ENCODE data around the gene ANKRD11.

ANKRD11 gene

DNA sequence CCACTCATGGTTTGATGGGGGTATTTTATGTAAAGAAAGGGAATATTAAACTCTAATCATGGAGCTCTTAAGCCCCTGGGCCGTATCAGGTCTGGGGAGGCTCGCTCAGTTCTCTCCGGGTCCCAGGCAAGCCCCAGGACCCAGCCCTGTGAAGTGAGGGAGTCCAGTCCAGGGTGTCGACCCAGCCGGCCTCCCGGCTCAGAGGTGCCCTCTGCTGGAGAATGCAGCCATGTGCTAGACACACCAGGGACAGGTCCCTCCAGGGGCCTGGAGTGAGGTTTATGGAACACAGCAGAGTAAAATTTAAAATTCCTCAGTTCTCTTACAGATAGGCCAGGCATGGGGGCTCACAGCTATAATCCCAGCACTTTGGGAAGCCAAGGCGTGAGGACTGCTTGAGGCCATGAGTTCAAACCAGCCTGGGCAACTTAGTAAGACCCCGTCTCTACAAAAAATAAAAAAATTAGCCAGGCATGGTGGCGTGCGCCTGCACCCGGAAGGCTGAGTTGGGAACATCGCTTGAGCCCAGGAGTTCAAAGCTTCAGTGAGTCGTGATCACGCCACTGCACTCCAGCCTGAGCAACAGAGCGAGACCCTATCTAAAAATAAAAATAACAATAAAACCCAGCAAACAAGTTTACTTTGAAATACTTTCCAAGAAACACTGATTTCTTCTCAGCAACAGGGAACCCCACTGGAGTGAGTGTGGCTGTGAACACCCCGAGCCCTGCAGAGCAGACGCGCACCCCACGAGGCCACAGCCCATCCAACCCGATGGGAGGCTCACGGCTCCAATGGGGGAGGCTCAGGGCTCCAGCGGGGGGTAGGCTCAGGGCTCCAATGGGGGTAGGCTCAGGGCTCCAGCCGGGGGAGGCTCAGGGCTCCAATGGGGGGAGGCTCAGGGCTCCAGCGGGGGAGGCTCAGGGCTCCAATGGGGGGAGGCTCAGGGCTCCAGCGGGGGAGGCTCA, 200.6 kb downstream of the ANKRD11 start:
- H3K27me3 ChIP-seq (ENCODE audit: control insufficient read depth in 1 of 2, insufficient read depth in 2 of 2, low read length in 2 of 2), result no peaks in the 10 kb centered on the region
- H3K9me3 ChIP-seq (ENCODE audit: low read length), result no peaks in the 10 kb centered on the region
- H3K36me3 ChIP-seq (ENCODE audit: insufficient read depth, low read length), result peaks cover 33% of the 10 kb centered on the region
- H3K9ac ChIP-seq (ENCODE audit: low read length), result no peak overlapping the region
- no peak overlapping the region for H3K27ac ChIP-seq (ENCODE audit: low read depth, low read length)
- H3K4me1 ChIP-seq (ENCODE audit: insufficient read depth, low read length), result peaks cover 10% of the 10 kb centered on the region
- no peak overlapping the region for H3K4me3 ChIP-seq (ENCODE audit: low read depth in 1 of 2, low read length in 2 of 2)

DNA sequence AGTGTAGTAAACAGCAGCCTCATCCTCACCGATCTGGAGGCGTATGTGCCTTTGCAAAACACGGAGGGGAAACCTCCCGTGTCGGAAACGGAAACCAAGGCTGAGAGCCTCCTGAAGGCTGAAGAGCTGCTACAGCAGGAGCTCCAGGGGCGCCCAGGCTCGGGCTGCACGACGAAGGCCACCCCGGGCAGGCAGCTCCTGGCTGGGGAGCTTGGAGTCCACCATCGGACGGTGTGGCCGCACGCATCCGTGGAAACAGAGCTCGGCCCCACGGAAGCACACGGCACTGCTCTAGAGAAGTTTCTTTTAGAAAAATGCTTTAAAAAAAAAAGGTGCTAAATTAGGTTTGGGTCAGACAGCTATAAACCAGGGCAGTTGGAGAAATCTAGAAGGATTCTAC, 201.4 kb downstream of the ANKRD11 start:
- Histone ChIP-seq H3K27ac (ENCODE audit: low read depth, low read length) (no peak overlapping the region), H3K36me3 (ENCODE audit: insufficient read depth, low read length) (peaks cover 40% of the 10 kb centered on the region), H3K27me3 (ENCODE audit: control insufficient read depth in 1 of 2, insufficient read depth in 2 of 2, low read length in 2 of 2) (no peaks in the 10 kb centered on the region), H3K9me3 (ENCODE audit: low read length) (no peaks in the 10 kb centered on the region), H3K9ac (ENCODE audit: low read length) (no peak overlapping the region), H3K4me1 (ENCODE audit: insufficient read depth, low read length) (peaks cover 3% of the 10 kb centered on the region), H3K4me3 (ENCODE audit: low read depth in 1 of 2, low read length in 2 of 2) (no peak overlapping the region)

DNA sequence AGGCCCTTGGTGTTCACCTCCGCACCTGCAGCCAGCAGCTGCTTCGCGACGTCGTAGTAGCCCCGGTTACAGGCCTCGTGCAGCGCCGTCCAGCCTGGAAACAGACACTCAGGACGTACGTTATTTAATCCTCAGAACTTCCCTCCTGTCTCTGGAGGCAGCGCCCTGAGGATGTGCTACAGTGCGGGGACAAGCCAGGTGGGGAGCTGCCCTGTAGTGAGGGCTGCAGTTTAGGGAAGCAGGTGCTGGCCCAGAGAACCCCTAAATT, 201.8 kb downstream of the ANKRD11 start:
- Histone ChIP-seq H3K27ac (ENCODE audit: low read depth, low read length) (no peak overlapping the region), H3K9me3 (ENCODE audit: low read length) (no peaks in the 10 kb centered on the region), H3K36me3 (ENCODE audit: insufficient read depth, low read length) (peaks cover 40% of the 10 kb centered on the region), H3K4me1 (ENCODE audit: insufficient read depth, low read length) (no peaks in the 10 kb centered on the region), H3K9ac (ENCODE audit: low read length) (no peak overlapping the region), H3K4me3 (ENCODE audit: low read depth in 1 of 2, low read length in 2 of 2) (no peak overlapping the region), H3K27me3 (ENCODE audit: control insufficient read depth in 1 of 2, insufficient read depth in 2 of 2, low read length in 2 of 2) (no peaks in the 10 kb centered on the region)

DNA sequence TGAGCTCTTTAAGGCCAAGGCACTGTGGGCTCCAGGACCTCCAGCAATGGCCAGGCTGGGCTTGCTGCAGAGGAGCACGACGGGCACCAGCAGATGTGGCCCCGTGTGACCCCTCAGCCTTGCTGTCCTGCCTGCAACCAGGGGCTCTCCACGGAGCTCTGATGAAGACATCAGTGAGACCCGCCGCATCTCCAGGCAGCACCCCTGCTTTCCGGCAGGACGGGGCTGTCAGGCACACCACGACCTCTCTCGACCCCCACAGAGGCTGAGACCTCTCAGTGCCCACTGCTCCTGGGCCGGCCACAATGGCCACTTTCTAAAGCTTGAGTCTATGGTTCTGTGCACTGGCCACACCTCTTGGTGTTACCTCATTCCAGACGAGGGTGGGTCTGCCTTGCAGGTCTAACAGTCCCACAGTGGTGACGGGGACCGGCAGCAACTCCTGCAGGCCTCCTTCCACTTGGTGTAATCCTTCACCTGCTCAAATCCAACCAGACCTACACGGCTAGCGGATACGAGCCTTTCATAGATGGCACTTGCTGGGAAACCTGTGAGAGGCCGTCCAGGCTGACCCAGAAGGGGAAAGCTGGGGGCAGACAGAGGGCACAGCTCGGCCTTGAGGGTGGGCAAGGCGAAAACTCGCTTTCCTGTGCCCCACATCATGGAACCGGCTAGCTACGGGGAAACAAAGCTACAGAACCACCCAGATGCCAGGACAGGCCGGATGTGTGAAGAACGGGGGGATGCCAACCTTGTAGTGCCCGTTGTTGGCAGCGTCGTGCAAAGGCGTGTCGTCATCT, 202.4 kb downstream of the ANKRD11 start:
- peaks cover 40% of the 10 kb centered on the region for H3K36me3 ChIP-seq (ENCODE audit: insufficient read depth, low read length)
- no peaks in the 10 kb centered on the region for H3K9me3 ChIP-seq (ENCODE audit: low read length)
- no peaks in the 10 kb centered on the region for H3K27me3 ChIP-seq (ENCODE audit: control insufficient read depth in 1 of 2, insufficient read depth in 2 of 2, low read length in 2 of 2)
- H3K4me1 ChIP-seq (ENCODE audit: insufficient read depth, low read length), result no peaks in the 10 kb centered on the region
- no peak overlapping the region for H3K9ac ChIP-seq (ENCODE audit: low read length)
- no peak overlapping the region for H3K4me3 ChIP-seq (ENCODE audit: low read depth in 1 of 2, low read length in 2 of 2)
- no peak overlapping the region for H3K27ac ChIP-seq (ENCODE audit: low read depth, low read length)

DNA sequence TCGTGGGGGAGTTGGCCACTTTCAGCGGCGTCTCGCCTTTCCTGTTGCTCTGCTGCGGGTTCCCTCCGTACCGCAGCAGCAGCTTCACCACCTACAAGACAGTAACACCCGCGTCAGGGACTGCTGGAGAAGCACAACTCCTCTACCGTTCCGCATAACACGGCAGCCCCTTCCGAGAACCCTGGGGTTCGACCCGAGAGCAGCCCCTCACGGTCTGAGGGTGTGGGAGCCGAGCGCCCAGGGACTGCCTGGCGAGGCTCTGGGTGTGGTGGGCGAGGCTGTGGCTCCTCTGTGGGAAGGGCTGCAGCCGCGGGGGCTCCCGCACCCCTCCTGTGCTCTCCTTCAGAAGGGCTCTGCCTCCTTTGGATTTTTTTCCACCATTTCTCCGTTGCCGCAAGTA, 204.3 kb downstream of the ANKRD11 start:
- H3K4me1 ChIP-seq (ENCODE audit: insufficient read depth, low read length), result no peaks in the 10 kb centered on the region
- H3K27me3 ChIP-seq (ENCODE audit: control insufficient read depth in 1 of 2, insufficient read depth in 2 of 2, low read length in 2 of 2), result no peaks in the 10 kb centered on the region
- no peak overlapping the region for H3K4me3 ChIP-seq (ENCODE audit: low read depth in 1 of 2, low read length in 2 of 2)
- no peak overlapping the region for H3K27ac ChIP-seq (ENCODE audit: low read depth, low read length)
- no peaks in the 10 kb centered on the region for H3K9me3 ChIP-seq (ENCODE audit: low read length)
- no peak overlapping the region for H3K9ac ChIP-seq (ENCODE audit: low read length)
- peaks cover 35% of the 10 kb centered on the region for H3K36me3 ChIP-seq (ENCODE audit: insufficient read depth, low read length)

DNA sequence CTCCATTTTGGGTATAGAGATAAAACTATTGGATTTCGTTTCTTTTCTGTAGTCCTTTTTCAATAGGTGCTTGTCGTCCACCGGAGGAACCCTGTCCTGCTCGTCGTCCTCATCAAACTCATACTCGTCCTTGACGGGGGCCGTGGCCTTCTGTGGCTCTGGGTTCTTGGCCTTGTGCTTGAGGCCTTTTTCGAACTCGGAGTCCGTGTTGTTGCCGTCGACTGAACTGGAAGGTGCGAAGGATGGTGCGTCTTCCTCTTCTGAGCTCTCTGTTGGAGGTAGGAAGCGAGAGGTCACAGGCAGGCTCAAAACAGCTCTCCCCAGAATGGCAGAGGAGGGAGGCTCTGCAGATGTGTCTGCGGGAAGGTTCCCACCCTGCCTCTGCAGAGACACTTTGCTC, 205.0 kb downstream of the ANKRD11 start:
- Histone ChIP-seq H3K27me3 (ENCODE audit: control insufficient read depth in 1 of 2, insufficient read depth in 2 of 2, low read length in 2 of 2) (no peaks in the 10 kb centered on the region), H3K4me3 (ENCODE audit: low read depth in 1 of 2, low read length in 2 of 2) (no peak overlapping the region), H3K27ac (ENCODE audit: low read depth, low read length) (no peak overlapping the region), H3K4me1 (ENCODE audit: insufficient read depth, low read length) (no peaks in the 10 kb centered on the region), H3K9me3 (ENCODE audit: low read length) (no peaks in the 10 kb centered on the region), H3K36me3 (ENCODE audit: insufficient read depth, low read length) (peaks cover 35% of the 10 kb centered on the region), H3K9ac (ENCODE audit: low read length) (no peak overlapping the region)

DNA sequence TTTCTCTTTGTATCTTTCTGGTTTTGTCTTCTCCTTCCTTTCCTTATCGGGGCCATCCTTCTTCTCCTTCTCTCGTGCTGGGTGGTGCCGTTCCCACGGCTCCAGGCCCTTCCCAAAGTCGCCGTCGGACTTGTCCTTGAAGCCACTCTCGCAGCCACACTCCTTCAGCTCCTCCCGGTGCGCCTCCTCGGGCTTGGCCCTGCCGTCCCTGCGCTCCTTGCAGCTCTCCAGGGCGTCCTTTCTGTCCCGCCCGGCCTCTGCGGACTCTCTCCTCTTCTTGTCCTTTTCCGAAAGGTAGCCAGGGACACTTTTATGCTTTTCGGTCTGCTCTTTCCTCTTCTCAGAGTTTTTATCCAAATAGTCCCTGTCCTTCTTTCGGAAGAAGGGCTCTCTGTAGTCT, 206.9 kb downstream of the ANKRD11 start:
- Histone ChIP-seq H3K4me3 (ENCODE audit: low read depth in 1 of 2, low read length in 2 of 2) (no peak overlapping the region), H3K9me3 (ENCODE audit: low read length) (no peaks in the 10 kb centered on the region), H3K36me3 (ENCODE audit: insufficient read depth, low read length) (peaks cover 31% of the 10 kb centered on the region), H3K27me3 (ENCODE audit: control insufficient read depth in 1 of 2, insufficient read depth in 2 of 2, low read length in 2 of 2) (no peaks in the 10 kb centered on the region), H3K9ac (ENCODE audit: low read length) (no peak overlapping the region), H3K27ac (ENCODE audit: low read depth, low read length) (no peak overlapping the region), H3K4me1 (ENCODE audit: insufficient read depth, low read length) (no peaks in the 10 kb centered on the region)

DNA sequence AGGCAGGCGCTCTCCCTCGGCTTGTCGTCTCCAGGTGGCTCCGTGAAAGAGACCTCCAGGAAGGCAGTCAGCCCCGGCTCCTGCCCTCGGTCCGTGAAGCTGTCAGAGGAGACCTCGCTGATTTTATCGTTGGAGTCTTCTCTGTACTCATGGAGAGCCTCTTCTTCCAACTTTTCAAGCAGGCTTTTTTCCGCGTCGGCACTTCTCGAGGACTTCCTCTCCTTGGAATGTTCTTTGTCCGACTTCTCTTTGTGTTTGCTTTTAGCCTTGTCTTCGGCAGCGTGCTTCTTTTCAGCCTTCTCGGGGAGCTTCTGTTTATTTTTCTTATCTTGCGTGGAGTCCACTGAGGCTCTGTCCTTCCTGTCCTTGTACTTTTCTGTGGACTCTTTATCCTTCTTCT, 207.8 kb downstream of the ANKRD11 start:
- peaks cover 30% of the 10 kb centered on the region for H3K36me3 ChIP-seq (ENCODE audit: insufficient read depth, low read length)
- H3K9me3 ChIP-seq (ENCODE audit: low read length), result no peaks in the 10 kb centered on the region
- no peak overlapping the region for H3K9ac ChIP-seq (ENCODE audit: low read length)
- H3K27ac ChIP-seq (ENCODE audit: low read depth, low read length), result no peak overlapping the region
- H3K4me1 ChIP-seq (ENCODE audit: insufficient read depth, low read length), result no peaks in the 10 kb centered on the region
- no peaks in the 10 kb centered on the region for H3K27me3 ChIP-seq (ENCODE audit: control insufficient read depth in 1 of 2, insufficient read depth in 2 of 2, low read length in 2 of 2)
- H3K4me3 ChIP-seq (ENCODE audit: low read depth in 1 of 2, low read length in 2 of 2), result no peak overlapping the region

DNA sequence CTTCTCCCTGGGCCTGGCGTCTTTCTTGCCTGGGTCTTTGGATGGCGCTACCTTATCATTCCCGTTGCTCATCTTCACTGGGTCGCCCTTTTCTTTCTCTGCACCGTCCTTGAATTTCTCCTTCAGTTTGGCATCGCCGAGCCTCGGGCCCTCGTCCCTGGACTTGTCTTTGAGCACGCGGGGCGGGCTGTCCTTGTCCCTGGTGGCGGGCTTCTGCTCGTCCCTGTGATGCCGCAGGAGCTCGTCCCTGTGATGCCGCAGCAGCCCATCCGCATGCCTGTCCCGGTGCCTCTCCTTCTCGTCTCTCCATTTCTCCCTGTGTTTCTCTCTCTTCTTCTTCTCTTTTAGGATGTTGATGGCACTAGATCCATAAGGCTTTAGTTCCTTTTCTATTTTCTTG, 208.5 kb downstream of the ANKRD11 start:
- Histone ChIP-seq H3K27ac (ENCODE audit: low read depth, low read length) (no peak overlapping the region), H3K4me1 (ENCODE audit: insufficient read depth, low read length) (no peaks in the 10 kb centered on the region), H3K4me3 (ENCODE audit: low read depth in 1 of 2, low read length in 2 of 2) (no peak overlapping the region), H3K9ac (ENCODE audit: low read length) (no peak overlapping the region), H3K27me3 (ENCODE audit: control insufficient read depth in 1 of 2, insufficient read depth in 2 of 2, low read length in 2 of 2) (no peaks in the 10 kb centered on the region), H3K36me3 (ENCODE audit: insufficient read depth, low read length) (peaks cover 31% of the 10 kb centered on the region), H3K9me3 (ENCODE audit: low read length) (no peaks in the 10 kb centered on the region)

DNA sequence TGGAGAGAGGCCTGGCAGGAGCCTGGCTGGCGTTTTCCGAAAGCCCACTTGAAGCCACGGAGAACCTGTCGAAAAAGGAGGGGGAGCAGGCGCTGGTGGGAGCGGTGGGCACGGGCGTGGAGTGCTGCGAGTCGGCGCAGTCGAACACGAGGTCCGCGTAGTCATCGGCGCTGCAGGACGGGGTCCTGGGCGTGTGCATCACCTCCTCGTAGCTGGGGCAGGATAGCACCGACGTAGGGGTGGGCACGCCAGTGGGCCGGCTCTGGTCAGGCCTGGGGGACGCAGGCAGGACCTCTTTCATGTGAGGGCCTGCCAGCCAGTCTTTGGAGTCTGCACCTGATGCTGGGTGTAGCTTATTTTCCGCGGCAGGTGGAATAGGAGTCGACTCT, 209.2 kb downstream of the ANKRD11 start:
- Histone ChIP-seq H3K27me3 (ENCODE audit: control insufficient read depth in 1 of 2, insufficient read depth in 2 of 2, low read length in 2 of 2) (no peaks in the 10 kb centered on the region), H3K4me3 (ENCODE audit: low read depth in 1 of 2, low read length in 2 of 2) (no peak overlapping the region), H3K27ac (ENCODE audit: low read depth, low read length) (no peak overlapping the region), H3K9ac (ENCODE audit: low read length) (no peak overlapping the region), H3K36me3 (ENCODE audit: insufficient read depth, low read length) (peaks cover 30% of the 10 kb centered on the region), H3K9me3 (ENCODE audit: low read length) (no peaks in the 10 kb centered on the region), H3K4me1 (ENCODE audit: insufficient read depth, low read length) (no peaks in the 10 kb centered on the region)

DNA sequence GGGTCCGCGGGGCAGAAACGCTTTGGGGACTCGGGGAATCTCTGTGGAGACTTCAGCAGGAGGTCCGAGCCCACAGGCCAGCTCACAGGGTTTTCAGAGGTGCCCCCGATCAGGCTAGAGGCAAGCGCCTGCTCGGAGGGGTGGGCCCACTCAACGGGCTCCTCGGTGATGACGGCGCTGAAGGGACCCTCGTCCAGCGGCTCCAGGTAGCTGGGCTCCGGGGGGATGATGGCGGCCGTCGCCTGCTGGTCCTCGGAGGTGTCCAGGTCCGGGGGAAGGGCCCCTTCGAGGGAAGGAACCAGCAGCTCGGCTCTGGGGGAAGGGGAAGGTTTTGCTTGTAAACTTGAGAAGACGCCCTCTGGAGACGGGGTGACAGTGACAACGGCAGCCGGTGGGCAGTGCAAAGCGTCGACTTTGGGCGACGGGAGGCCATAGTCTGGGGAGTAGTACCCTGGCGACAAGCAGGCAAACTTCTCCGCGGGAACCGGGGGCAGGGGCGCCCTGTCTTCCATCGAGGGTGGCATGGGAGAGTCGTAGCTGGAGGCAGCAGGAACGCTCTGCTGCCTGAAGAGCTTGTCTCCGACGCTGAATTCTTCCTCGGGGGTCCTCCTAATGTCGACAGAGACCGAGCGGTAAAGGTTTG, 209.7 kb downstream of the ANKRD11 start:
- no peak overlapping the region for H3K4me3 ChIP-seq (ENCODE audit: low read depth in 1 of 2, low read length in 2 of 2)
- H3K27ac ChIP-seq (ENCODE audit: low read depth, low read length), result no peak overlapping the region
- no peaks in the 10 kb centered on the region for H3K9me3 ChIP-seq (ENCODE audit: low read length)
- H3K36me3 ChIP-seq (ENCODE audit: insufficient read depth, low read length), result peaks cover 30% of the 10 kb centered on the region
- no peaks in the 10 kb centered on the region for H3K27me3 ChIP-seq (ENCODE audit: control insufficient read depth in 1 of 2, insufficient read depth in 2 of 2, low read length in 2 of 2)
- H3K9ac ChIP-seq (ENCODE audit: low read length), result no peak overlapping the region
- H3K4me1 ChIP-seq (ENCODE audit: insufficient read depth, low read length), result no peaks in the 10 kb centered on the region

All from muscle layer of colon (tissue), 2 donors.